ENCODE data around the gene KIAA1217.

DNA sequence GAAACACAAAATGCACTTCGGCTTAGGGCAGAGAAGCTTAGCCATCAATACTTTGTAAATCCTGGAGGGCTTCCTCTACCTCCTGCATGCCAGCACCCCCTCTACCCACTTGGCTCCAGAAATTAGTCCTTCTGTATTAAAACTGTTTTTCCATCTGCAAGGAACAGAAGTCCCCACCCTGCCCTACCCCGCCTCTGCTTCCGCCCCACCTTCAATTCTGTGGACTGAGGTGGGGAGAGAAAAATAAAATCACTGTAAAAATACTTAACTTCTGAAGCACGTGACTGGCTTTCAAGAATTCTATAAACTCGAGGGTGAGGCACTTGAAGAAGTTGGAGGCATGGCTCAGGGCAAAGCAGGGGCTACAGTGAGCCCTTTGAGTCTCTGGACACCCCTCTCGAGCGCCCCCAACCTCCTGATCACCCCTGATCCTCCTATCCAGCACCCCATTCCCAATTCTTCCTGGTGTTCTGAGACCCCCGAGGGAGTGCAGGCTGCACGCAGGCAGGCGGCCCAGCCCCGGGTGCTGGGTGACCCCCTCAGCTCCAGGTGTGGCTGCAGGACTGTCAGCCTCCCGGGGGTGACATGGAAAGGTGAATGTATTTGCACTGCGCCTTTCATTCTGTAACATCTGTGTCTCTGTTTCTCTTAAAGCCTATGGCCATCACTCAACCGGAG is 7.3 kb upstream of the KIAA1217 start:
- TF ChIP-seq POLR2A (IDR thresholded peaks at IDR 0.05; ENCODE audit: low read length): no peak
- TF ChIP-seq GATA1 (IDR thresholded peaks at IDR 0.05; ENCODE audit: low read depth, low read length): no peak
